PFSK-1 (cell line): ENCODE measurements around the gene C19orf12.

ENCODE experiments used
- POLR2AphosphoS5 ChIP-seq: IDR thresholded peaks from 2 replicates; pipeline ENCODE4 v1.6.1; 2012; ENCODE audit warnings: low read depth, mild to moderate bottlenecking, control low read depth, low read length, moderate library complexity
- REST ChIP-seq, 2 experiments: IDR thresholded peaks; 2 replicates each; pipeline versions ENCODE4 v1.6.1 to v1.8.0; 2011 to 2012; ENCODE audit warnings: low read depth in 2 of 2, low read length in 2 of 2, control low read depth in 1 of 2, inconsistent platforms in 1 of 2, mild to moderate bottlenecking in 1 of 2, moderate library complexity in 1 of 2; ENCODE audit not compliant: insufficient read depth in 1 of 2
- SIN3A ChIP-seq: IDR thresholded peaks from 2 replicates; pipeline ENCODE4 v1.6.1; 2012; ENCODE audit warnings: mild to moderate bottlenecking, low read length, moderate library complexity, borderline replicate concordance; ENCODE audit not compliant: insufficient read depth
- TAF1 ChIP-seq: IDR thresholded peaks from 2 replicates; pipeline ENCODE4 v1.6.1; 2012; ENCODE audit warnings: low read length, control low read depth, borderline replicate concordance; ENCODE audit not compliant: insufficient read depth

- TF ChIP-seq REST (IDR thresholded peaks at IDR 0.05; ENCODE audit: insufficient read depth in 1 of 2, low read depth in 2 of 2, low read length in 2 of 2) (no peak), POLR2AphosphoS5 (no peak), TAF1 (no peak), SIN3A (no peak)
These were observed 17.4 kb downstream of the C19orf12 start for GRCh38 chr19:29697523-29698261.
